Karpas-422 (cell line): Measurements from ENCODE around the gene ALG9. TPM values are rescaled to one million over a fixed set of nuclear protein-coding genes. Genes with fewer than 3 reads are reported as not detected.

Experiments used
- DNase-seq: peaks from one replicate; pipeline ENCODE4 v3.0.0-alpha.2; 2015
- H2AFZ ChIP-seq: fragments of 200-600 bp; sonication (generic); 2 replicates; pipeline ENCODE4 v1.6.1; 2014; ENCODE audit warnings: antibody characterized with exemption, low read length, mixed read lengths
- H3K27ac ChIP-seq: fragments of 200-600 bp; sonication (generic); 2 replicates; pipeline ENCODE4 v1.5.1; 2014; ENCODE audit warnings: mild to moderate bottlenecking, low read length, moderate library complexity
- H3K27me3 ChIP-seq: fragments of 200-600 bp; sonication (generic); 2 replicates; pipeline ENCODE4 v1.6.1; 2014; ENCODE audit warnings: low read length, mixed read lengths
- H3K36me3 ChIP-seq: fragments of 200-600 bp; sonication (generic); 2 replicates; pipeline ENCODE4 v1.6.1; 2014; ENCODE audit warnings: low read length, mixed read lengths; ENCODE audit not compliant: insufficient read depth
- H3K4me1 ChIP-seq: fragments of 200-600 bp; sonication (generic); 2 replicates; pipeline ENCODE4 v1.6.1; 2014; ENCODE audit warnings: mild to moderate bottlenecking, low read length, mixed read lengths
- H3K4me2 ChIP-seq: fragments of 200-600 bp; sonication (generic); 2 replicates; pipeline ENCODE4 v1.6.1; 2014; ENCODE audit warnings: low read length, low read depth, mild to moderate bottlenecking; ENCODE audit not compliant: poor library complexity, severe bottlenecking
- H3K4me3 ChIP-seq: fragments of 200-600 bp; sonication (generic); 2 replicates; pipeline ENCODE4 v1.5.1; 2014; ENCODE audit warnings: mild to moderate bottlenecking, antibody characterized with exemption, low read length, mixed read lengths
- H3K79me2 ChIP-seq: fragments of 200-600 bp; sonication (generic); 2 replicates; pipeline ENCODE4 v1.6.1; 2014; ENCODE audit warnings: mild to moderate bottlenecking, low read length, mixed read lengths
- H3K9ac ChIP-seq: fragments of 200-600 bp; sonication (generic); 2 replicates; pipeline ENCODE4 v1.6.0; 2014; ENCODE audit warnings: low read length
- H3K9me2 ChIP-seq: fragments of 200-600 bp; sonication (generic), shearing (Covaris generic); replicated peaks from 2 replicates; pipeline ENCODE4 v1.6.0; 2014; ENCODE audit warnings: mild to moderate bottlenecking, low read length, moderate library complexity; ENCODE audit not compliant: insufficient read depth
- H3K9me3 ChIP-seq: fragments of 300-700, 200-600 bp; sonication (generic); 2 replicates; pipeline ENCODE4 v1.6.1; 2014; ENCODE audit warnings: low read length, mixed read lengths
- H4K20me1 ChIP-seq: fragments of 200-600 bp; sonication (generic); 2 replicates; pipeline ENCODE4 v1.6.1; 2014; ENCODE audit warnings: mild to moderate bottlenecking, antibody characterized with exemption, low read length, low read depth; ENCODE audit not compliant: insufficient read depth
- total RNA-seq: library from RNA; depleted of rRNA; stranded (reverse); fragments of >200 nt; shearing (Covaris generic); gene quantifications from 2 replicates; pipeline ENCODE4 v1.2.3, GENCODE V29; 2014; ENCODE audit warnings: low replicate concordance

Gene ALG9
- total RNA-seq, 1 experiment from 2014 or later: 14.2 TPM

- no peaks in the 10 kb centered on the region for H3K36me3 ChIP-seq
- no peak for DNase-seq
- H3K9me2 ChIP-seq: no peaks in the 10 kb centered on the region
- H3K4me3 ChIP-seq: no peak overlapping the region
- H3K27ac ChIP-seq: no peak overlapping the region
- no peaks in the 10 kb centered on the region for H3K79me2 ChIP-seq
- peaks cover 13% of the 10 kb centered on the region for H3K4me1 ChIP-seq
- H3K4me2 ChIP-seq: no peak overlapping the region
- no peaks in the 10 kb centered on the region for H3K9me3 ChIP-seq
- H3K9ac ChIP-seq: no peak overlapping the region
- H4K20me1 ChIP-seq: no peaks in the 10 kb centered on the region
- H2AFZ ChIP-seq: no peak overlapping the region
- H3K27me3 ChIP-seq: no peaks in the 10 kb centered on the region
Measured at GRCh38 chr11:111795334-111795985, 75.9 kb downstream of the ALG9 start.

GRCh38 chr11:111793863-111794262, 77.5 kb downstream of the ALG9 start:
- Histone ChIP-seq H3K4me2 (no peak overlapping the region), H3K27me3 (no peaks in the 10 kb centered on the region), H3K9me3 (no peaks in the 10 kb centered on the region), H3K27ac (no peak overlapping the region), H3K9me2 (no peaks in the 10 kb centered on the region), H3K79me2 (no peaks in the 10 kb centered on the region), H2AFZ (no peak overlapping the region), H4K20me1 (no peaks in the 10 kb centered on the region), H3K4me1 (peaks cover 13% of the 10 kb centered on the region), H3K9ac (no peak overlapping the region), H3K36me3 (no peaks in the 10 kb centered on the region), H3K4me3 (no peak overlapping the region)
- no peak for DNase-seq

DNA sequence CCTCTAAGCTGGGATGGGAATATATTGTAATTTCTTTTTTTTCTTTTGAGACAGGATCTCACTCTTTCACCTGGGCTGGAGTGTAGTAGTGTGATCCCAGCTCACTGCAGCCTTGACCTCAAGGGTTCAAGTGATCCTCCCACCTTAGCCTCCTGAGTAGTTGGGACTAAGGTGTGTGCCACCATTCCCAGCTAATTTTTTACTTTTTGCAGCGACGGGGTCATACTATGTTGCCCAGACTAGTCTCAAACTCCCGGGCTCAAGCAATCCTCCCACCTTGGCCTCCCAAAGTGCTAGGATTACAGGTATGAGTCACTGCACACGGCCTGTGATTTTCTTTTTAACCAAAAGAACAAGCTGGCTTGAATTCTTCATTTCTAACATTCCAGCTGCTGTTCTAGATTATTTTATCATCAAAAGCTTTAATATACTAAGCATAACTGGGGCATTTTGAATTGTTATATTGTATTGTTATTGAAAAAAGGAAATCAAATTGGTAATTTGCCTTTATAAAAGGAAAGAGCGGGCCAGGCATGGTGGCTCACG, 78.4 kb downstream of the ALG9 start:
- Histone ChIP-seq H3K4me2 (no peak overlapping the region), H3K9me3 (no peaks in the 10 kb centered on the region), H3K79me2 (no peaks in the 10 kb centered on the region), H3K4me1 (peaks cover 13% of the 10 kb centered on the region), H4K20me1 (no peaks in the 10 kb centered on the region), H2AFZ (no peak overlapping the region), H3K27me3 (no peaks in the 10 kb centered on the region), H3K9ac (no peak overlapping the region), H3K4me3 (no peak overlapping the region), H3K27ac (no peak overlapping the region), H3K36me3 (no peaks in the 10 kb centered on the region), H3K9me2 (no peaks in the 10 kb centered on the region)
- no peak for DNase-seq

DNA sequence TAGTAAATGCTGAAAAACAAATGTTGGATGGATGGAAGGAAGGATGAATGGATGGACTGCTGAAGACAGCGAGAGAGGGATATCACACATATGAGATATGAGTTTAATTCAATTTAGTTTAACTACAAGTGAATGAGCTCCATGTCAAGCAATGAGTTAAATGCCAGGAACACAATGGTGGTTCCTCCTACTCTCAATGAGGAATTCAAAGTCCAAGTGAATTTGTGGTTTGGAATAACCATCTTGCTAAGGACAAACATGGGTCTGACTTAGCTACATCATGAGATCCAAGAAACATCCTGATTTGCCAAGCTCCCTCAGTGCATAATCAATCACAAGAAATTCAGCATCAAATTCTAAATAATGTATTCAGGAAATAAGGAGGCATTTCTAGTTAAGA, 79.1 kb downstream of the ALG9 start:
- H2AFZ ChIP-seq: no peak overlapping the region
- H3K27me3 ChIP-seq: no peaks in the 10 kb centered on the region
- no peaks in the 10 kb centered on the region for H3K9me2 ChIP-seq
- H3K27ac ChIP-seq: no peak overlapping the region
- no peak overlapping the region for H3K4me3 ChIP-seq
- H3K36me3 ChIP-seq: no peaks in the 10 kb centered on the region
- no peaks in the 10 kb centered on the region for H3K79me2 ChIP-seq
- H4K20me1 ChIP-seq: no peaks in the 10 kb centered on the region
- H3K4me1 ChIP-seq: peaks cover 12% of the 10 kb centered on the region
- H3K9me3 ChIP-seq: no peaks in the 10 kb centered on the region
- no peak for DNase-seq
- H3K9ac ChIP-seq: no peak overlapping the region
- no peak overlapping the region for H3K4me2 ChIP-seq

GRCh38 chr11:111788464-111788863, 82.9 kb downstream of the ALG9 start:
- H3K4me2 ChIP-seq: no peak overlapping the region
- H2AFZ ChIP-seq: no peak overlapping the region
- no peaks in the 10 kb centered on the region for H3K9me3 ChIP-seq
- H3K9ac ChIP-seq: no peak overlapping the region
- H3K27ac ChIP-seq: no peak overlapping the region
- no peaks in the 10 kb centered on the region for H4K20me1 ChIP-seq
- H3K4me3 ChIP-seq: no peak overlapping the region
- H3K9me2 ChIP-seq: no peaks in the 10 kb centered on the region
- DNase-seq: no peak
- no peaks in the 10 kb centered on the region for H3K27me3 ChIP-seq
- no peaks in the 10 kb centered on the region for H3K79me2 ChIP-seq
- H3K36me3 ChIP-seq: no peaks in the 10 kb centered on the region
- H3K4me1 ChIP-seq: no peaks in the 10 kb centered on the region

GRCh38 chr11:111788051-111788450, 83.3 kb downstream of the ALG9 start:
- Histone ChIP-seq H3K9ac (no peak overlapping the region), H4K20me1 (no peaks in the 10 kb centered on the region), H2AFZ (no peak overlapping the region), H3K79me2 (no peaks in the 10 kb centered on the region), H3K27ac (no peak overlapping the region), H3K4me2 (no peak overlapping the region), H3K4me3 (no peak overlapping the region), H3K4me1 (no peaks in the 10 kb centered on the region), H3K27me3 (no peaks in the 10 kb centered on the region), H3K36me3 (no peaks in the 10 kb centered on the region), H3K9me2 (no peaks in the 10 kb centered on the region), H3K9me3 (no peaks in the 10 kb centered on the region)
- DNase-seq: no peak

DNA sequence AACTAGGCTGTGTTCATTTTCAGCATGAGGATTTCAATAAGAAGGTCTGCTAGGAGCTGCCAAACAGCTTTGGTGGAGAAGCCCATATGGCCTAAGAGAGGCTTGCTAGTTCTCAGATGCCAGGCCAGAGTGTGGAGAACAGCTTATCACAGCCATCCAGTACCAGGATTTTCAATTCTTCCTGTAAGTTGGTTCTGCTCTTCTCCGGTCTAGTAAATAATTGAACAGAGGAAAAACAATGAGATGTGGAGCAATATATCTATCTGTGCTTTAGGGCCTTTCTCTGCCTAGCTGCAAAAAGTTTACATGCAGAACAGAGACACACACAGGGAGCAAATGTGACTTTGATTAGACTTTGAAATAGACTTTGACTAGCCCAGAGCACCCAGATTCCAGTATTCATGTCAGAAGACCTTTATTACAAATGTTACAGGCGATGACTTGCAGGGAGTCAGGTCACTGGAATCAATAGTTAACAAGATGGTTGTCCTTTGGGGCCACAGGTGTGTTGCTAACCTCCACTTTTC, 85.4 kb downstream of the ALG9 start:
- no peaks in the 10 kb centered on the region for H3K36me3 ChIP-seq
- H3K4me3 ChIP-seq: no peak overlapping the region
- no peak overlapping the region for H3K9ac ChIP-seq
- H4K20me1 ChIP-seq: no peaks in the 10 kb centered on the region
- no peak overlapping the region for H2AFZ ChIP-seq
- no peak overlapping the region for H3K4me2 ChIP-seq
- no peak overlapping the region for H3K27ac ChIP-seq
- H3K27me3 ChIP-seq: no peaks in the 10 kb centered on the region
- H3K4me1 ChIP-seq: no peaks in the 10 kb centered on the region
- no peak for DNase-seq
- H3K9me2 ChIP-seq: no peaks in the 10 kb centered on the region
- no peaks in the 10 kb centered on the region for H3K9me3 ChIP-seq
- H3K79me2 ChIP-seq: no peaks in the 10 kb centered on the region

- H3K9me2 ChIP-seq: no peaks in the 10 kb centered on the region
- H3K4me2 ChIP-seq: no peak overlapping the region
- H3K4me1 ChIP-seq: no peaks in the 10 kb centered on the region
- no peaks in the 10 kb centered on the region for H3K27me3 ChIP-seq
- no peaks in the 10 kb centered on the region for H4K20me1 ChIP-seq
- no peak overlapping the region for H3K27ac ChIP-seq
- no peak overlapping the region for H3K9ac ChIP-seq
- H3K4me3 ChIP-seq: no peak overlapping the region
- H3K36me3 ChIP-seq: no peaks in the 10 kb centered on the region
- H3K9me3 ChIP-seq: no peaks in the 10 kb centered on the region
- no peaks in the 10 kb centered on the region for H3K79me2 ChIP-seq
- no peak for DNase-seq
- H2AFZ ChIP-seq: no peak overlapping the region
Measured at GRCh38 chr11:111785076-111785475, 86.3 kb downstream of the ALG9 start.
